ENCODE data around the gene RNF157. TPM values are rescaled to one million over a fixed set of nuclear protein-coding genes. Genes with fewer than 3 reads are reported as not detected.

Gene RNF157
- total and polyA plus RNA-seq, 8 donors: 0.79 to 11.1 (median 8.2) TPM

- peak in 1 of 4 donors; percentile 74 for DNase-seq
- intact Hi-C loops (cut with DNase I): no loop called here
- H3K36me3 ChIP-seq: no peaks in the 10 kb centered on the region
- peak overlapping the region in 1 of 2 donors; percentile 23 for H3K4me3 ChIP-seq
- peak overlapping the region in 1 of 2 donors; percentile 39 for H3K27ac ChIP-seq
- H3K9me3 ChIP-seq: no peaks in the 10 kb centered on the region
- no peak for ATAC-seq
- H3K4me1 ChIP-seq: peaks cover 13 to 34% of the 10 kb centered on the region in 2 donors
- peaks cover 29 to 72% of the 10 kb centered on the region in 2 donors for H3K27me3 ChIP-seq
- no peak for TF ChIP-seq CTCF (IDR thresholded peaks at IDR 0.05)
Observed at GRCh38 chr17:76137351-76138233, 102.7 kb downstream of the RNF157 start.

- intact Hi-C loops (cut with DNase I): no loop called here
- no peak overlapping the region for H3K27ac ChIP-seq
- no peaks in the 10 kb centered on the region for H3K36me3 ChIP-seq
- DNase-seq (no peak), ATAC-seq (no peak)
- no peak overlapping the region for H3K4me3 ChIP-seq
- peaks cover 13 to 34% of the 10 kb centered on the region in 2 donors for H3K4me1 ChIP-seq
- peaks cover 29 to 69% of the 10 kb centered on the region in 2 donors for H3K27me3 ChIP-seq
- TF ChIP-seq CTCF (IDR thresholded peaks at IDR 0.05): no peak
- no peaks in the 10 kb centered on the region for H3K9me3 ChIP-seq
Observed at GRCh38 chr17:76137001-76137350, 103.3 kb downstream of the RNF157 start.

GRCh38 chr17:76136276-76137000, 103.9 kb downstream of the RNF157 start:
- Histone ChIP-seq H3K9me3 (no peaks in the 10 kb centered on the region), H3K36me3 (no peaks in the 10 kb centered on the region), H3K4me3 (no peak overlapping the region), H3K27ac (no peak overlapping the region), H3K27me3 (peaks cover 29 to 64% of the 10 kb centered on the region in 2 donors), H3K4me1 (peaks cover 10 to 29% of the 10 kb centered on the region in 2 donors)
- no peak for DNase-seq
- intact Hi-C loops (cut with DNase I): no loop called here
- TF ChIP-seq CTCF (IDR thresholded peaks at IDR 0.05): no peak
- ATAC-seq: no peak

- H3K9me3 ChIP-seq: no peaks in the 10 kb centered on the region
- ATAC-seq (no peak), DNase-seq (no peak)
- no peak overlapping the region for H3K4me3 ChIP-seq
- intact Hi-C loops (cut with DNase I): no loop called here
- no peak for TF ChIP-seq CTCF (IDR thresholded peaks at IDR 0.05)
- H3K27me3 ChIP-seq: peaks cover 29 to 60% of the 10 kb centered on the region in 2 donors
- no peak overlapping the region for H3K27ac ChIP-seq
- H3K4me1 ChIP-seq: peaks cover 4 to 23% of the 10 kb centered on the region in 2 donors
- H3K36me3 ChIP-seq: no peaks in the 10 kb centered on the region
Observed at GRCh38 chr17:76135810-76136188, 104.5 kb downstream of the RNF157 start.
